H1 (cell line): ENCODE results near the gene ATCAY. TPM values are rescaled to one million over a fixed set of nuclear protein-coding genes. Genes with fewer than 3 reads are reported as not detected.

Source experiments
- CTCF ChIA-PET: fragments of 300-600 bp; sonication (Branson Sonifier 250); formaldehyde crosslinking; loops from one replicate; lab custom pipeline; 2021; ENCODE audit not compliant: partially characterized antibody; lab: Charles Lee
- POLR2A ChIA-PET: fragments of 300-600 bp; sonication (Branson Sonifier 250); formaldehyde crosslinking; loops from one replicate; lab custom pipeline; 2021; ENCODE audit warnings: inconsistent platforms; ENCODE audit not compliant: partially characterized antibody; lab: Charles Lee
- DNase-seq, 2 experiments: peaks; one replicate each; pipeline versions ENCODE4 v3.0.0 to v3.0.0-alpha.2; 2010 to 2022; ENCODE audit warnings: low spot score in 2 of 2, low read depth in 1 of 2, mixed read lengths in 1 of 2
- FAIRE-seq: peaks from 2 replicates; lab custom pipeline; 2011; peaks lifted over from hg19 to GRCh38; lab: Jason Lieb, UNC
- H2AFZ ChIP-seq: 2 replicates; pipeline ENCODE4 v1.8.1; 2012; ENCODE audit warnings: low read length, inconsistent platforms
- H2AK5ac ChIP-seq: 2 replicates; pipeline ENCODE4 v1.6.1; 2013; ENCODE audit warnings: low read depth, low read length
- H2BK120ac ChIP-seq: replicated peaks from 2 replicates; pipeline ENCODE3; 2013; ENCODE audit warnings: low read depth, low read length, inconsistent platforms
- H2BK12ac ChIP-seq: 2 replicates; pipeline ENCODE4 v1.6.1; 2013; ENCODE audit warnings: low read depth, low read length
- H2BK15ac ChIP-seq: 2 replicates; pipeline ENCODE4 v1.6.1; 2013; ENCODE audit warnings: low read length
- H2BK20ac ChIP-seq: 2 replicates; pipeline ENCODE4 v1.6.1; 2013; ENCODE audit warnings: low read length
- H2BK5ac ChIP-seq: 2 replicates; pipeline ENCODE4 v1.6.1; 2013; ENCODE audit warnings: low read depth, low read length
- H3K14ac ChIP-seq: 2 replicates; pipeline ENCODE4 v1.6.1; 2013; ENCODE audit warnings: inconsistent platforms; ENCODE audit not compliant: insufficient read length
- H3K18ac ChIP-seq: 2 replicates; pipeline ENCODE4 v1.6.1; 2013; ENCODE audit warnings: low read length; ENCODE audit errors: extremely low read depth
- H3K23ac ChIP-seq: 2 replicates; pipeline ENCODE4 v1.6.1; 2013; ENCODE audit warnings: inconsistent platforms; ENCODE audit not compliant: insufficient read length
- H3K23me2 ChIP-seq: 2 replicates; pipeline ENCODE4 v1.6.1; 2013; ENCODE audit warnings: low read depth, low read length
- H3K27ac ChIP-seq: 2 replicates; pipeline ENCODE4 v1.6.1; 2011; ENCODE audit warnings: low read depth, low read length, inconsistent platforms
- H3K27me3 ChIP-seq, 4 experiments: replicated peaks in 1 of 4; 1 replicate in 1 of 4; 2 replicates in 3 of 4; pipeline versions ENCODE4 v1.6.1 to v1.8.1; 2011 to 2013; ENCODE audit warnings: low read length in 3 of 4, mild to moderate bottlenecking in 3 of 4, inconsistent platforms in 2 of 4, mixed read lengths in 2 of 4, moderate library complexity in 1 of 4; ENCODE audit not compliant: control insufficient read depth in 3 of 4, insufficient read depth in 3 of 4; ENCODE audit errors: extremely low read depth in 1 of 4
- H3K36me3 ChIP-seq, 4 experiments: 2 replicates each; pipeline versions ENCODE4 v1.6.1 to v1.8.1; 2011 to 2013; ENCODE audit warnings: mild to moderate bottlenecking in 4 of 4, low read length in 3 of 4, moderate library complexity in 2 of 4, control low read depth in 1 of 4, inconsistent platforms in 1 of 4; ENCODE audit not compliant: insufficient read depth in 4 of 4, control insufficient read depth in 2 of 4
- H3K4ac ChIP-seq: replicated peaks from 2 replicates; pipeline ENCODE3; 2013; ENCODE audit warnings: low read length, low read depth, mixed read lengths, inconsistent platforms; ENCODE audit not compliant: insufficient read length
- H3K4me1 ChIP-seq, 4 experiments: replicated peaks in 1 of 4; 1 replicate in 1 of 4; 2 replicates in 3 of 4; pipeline versions ENCODE4 v1.6.1 to v1.8.1; 2011 to 2013; ENCODE audit warnings: low read length in 3 of 4, inconsistent platforms in 2 of 4, mixed read lengths in 1 of 4; ENCODE audit not compliant: insufficient read depth in 4 of 4, control insufficient read depth in 3 of 4
- H3K4me2 ChIP-seq, 2 experiments: 2 replicates each; pipeline versions ENCODE4 v1.6.1 to v1.8.1; 2011 to 2013; ENCODE audit warnings: low read depth in 2 of 2, low read length in 2 of 2, control low read depth in 1 of 2, inconsistent platforms in 1 of 2, mild to moderate bottlenecking in 1 of 2; ENCODE audit not compliant: insufficient read depth in 1 of 2
- H3K4me3 ChIP-seq, 4 experiments: fragments of 200-600, 300-600 bp in 1 of 4; sonication (generic), shearing (Covaris generic), sonication (Bioruptor Twin) in 1 of 4; 2 replicates each; pipeline versions ENCODE4 v1.5.1 to v1.8.1; 2011 to 2016; ENCODE audit warnings: low read length in 4 of 4, low read depth in 3 of 4, control low read depth in 2 of 4, inconsistent platforms in 2 of 4, mild to moderate bottlenecking in 2 of 4, mixed read lengths in 1 of 4, moderate library complexity in 1 of 4; ENCODE audit not compliant: insufficient read depth in 2 of 4; ENCODE audit errors: extremely low read depth in 1 of 4
- H3K56ac ChIP-seq: replicated peaks from 2 replicates; pipeline ENCODE3; 2013; ENCODE audit warnings: low read depth, mild to moderate bottlenecking, mixed read lengths, low read length, inconsistent platforms; ENCODE audit not compliant: insufficient read length
- H3K79me1 ChIP-seq: 2 replicates; pipeline ENCODE4 v1.6.1; 2013; ENCODE audit warnings: low read depth, low read length, control low read depth
- H3K79me2 ChIP-seq, 2 experiments: 2 replicates each; pipeline versions ENCODE4 v1.6.1 to v1.8.1; 2012 to 2013; ENCODE audit warnings: low read length in 2 of 2, mild to moderate bottlenecking in 2 of 2, inconsistent platforms in 1 of 2; ENCODE audit not compliant: insufficient read depth in 2 of 2, control insufficient read depth in 1 of 2
- H3K9ac ChIP-seq, 4 experiments: replicated peaks in 1 of 4; 1 replicate in 1 of 4; 2 replicates in 3 of 4; pipeline versions ENCODE4 v1.6.1 to v1.8.1; 2011 to 2013; ENCODE audit warnings: low read depth in 3 of 4, low read length in 3 of 4, control low read depth in 2 of 4, mild to moderate bottlenecking in 2 of 4, moderate library complexity in 2 of 4, inconsistent platforms in 1 of 4; ENCODE audit errors: extremely low read depth in 1 of 4
- H3K9me3 ChIP-seq, 2 experiments: 2 replicates each; pipeline versions ENCODE4 v1.6.1 to v1.8.1; 2012 to 2013; ENCODE audit warnings: mild to moderate bottlenecking in 2 of 2, moderate library complexity in 2 of 2, control low read depth in 1 of 2, inconsistent platforms in 1 of 2, low read depth in 1 of 2, low read length in 1 of 2, mixed read lengths in 1 of 2; ENCODE audit not compliant: insufficient read depth in 2 of 2
- H4K20me1 ChIP-seq, 2 experiments: replicated peaks in 1 of 2; 2 replicates each; pipeline versions ENCODE3 to v1.8.1; 2011 to 2013; ENCODE audit warnings: inconsistent platforms in 2 of 2, low read length in 2 of 2, mild to moderate bottlenecking in 1 of 2; ENCODE audit not compliant: insufficient read depth in 2 of 2, control insufficient read depth in 1 of 2
- H4K5ac ChIP-seq: 2 replicates; pipeline ENCODE4 v1.6.1; 2013; ENCODE audit warnings: low read length, low read depth, mixed read lengths, inconsistent platforms; ENCODE audit not compliant: insufficient read length
- H4K8ac ChIP-seq: 2 replicates; pipeline ENCODE4 v1.8.0; 2013; ENCODE audit warnings: mild to moderate bottlenecking, moderate library complexity, low read length, inconsistent platforms; ENCODE audit not compliant: insufficient read depth; ENCODE audit errors: extremely low read depth
- H4K91ac ChIP-seq: replicated peaks from 2 replicates; pipeline ENCODE3; 2013; ENCODE audit warnings: low read length, mixed read lengths, inconsistent platforms; ENCODE audit not compliant: insufficient read length
- CEBPB ChIP-seq: IDR thresholded peaks from 2 replicates; pipeline ENCODE4 v1.6.1; 2012; ENCODE audit warnings: low read depth, low read length
- KDM5A ChIP-seq: fragments of 200-600 bp; IDR thresholded peaks from 2 replicates; pipeline ENCODE4 v1.7.1; 2012; ENCODE audit warnings: mild to moderate bottlenecking, low read length, inconsistent platforms, mixed read lengths
- SIN3A ChIP-seq, 2 experiments: IDR thresholded peaks in 1 of 2; conservative IDR thresholded peaks in 1 of 2; 2 replicates each; pipeline ENCODE4 v1.6.1; 2011 to 2012; ENCODE audit warnings: low read length in 2 of 2, improper control_type of control experiment in 1 of 2, low read depth in 1 of 2, mild to moderate bottlenecking in 1 of 2
- SP2 ChIP-seq: IDR thresholded peaks from 2 replicates; pipeline ENCODE4 v1.6.1; 2012; ENCODE audit warnings: mild to moderate bottlenecking, low read length, inconsistent platforms
- WGBS, 2 experiments: shearing (Covaris generic) in 1 of 2; methylation state at CpG; one replicate each; pipeline versions ENCODE4 v1.1.6 to v1.1.7; 2013 to 2015; ENCODE audit warnings: low lambda C conversion rate in 2 of 2, mixed read lengths in 2 of 2, inconsistent platforms in 1 of 2, low coverage in 1 of 2, missing lambda C conversion rate in 1 of 2; ENCODE audit not compliant: insufficient replicate concordance in 2 of 2, insufficient coverage in 1 of 2, insufficient read length in 1 of 2; ENCODE audit errors: extremely low coverage in 1 of 2, missing lambda C conversion rate in 1 of 2; 5-methylcytosine and 5-hydroxymethylcytosine counted together
- polyA plus RNA-seq, 7 experiments: library from polyadenylated mRNA; depleted of rRNA in 3 of 7; stranded (reverse) in 5 of 7; unstranded in 2 of 7; fragments of >200 nt in 5 of 7; fragments of 200-250 nt in 2 of 7; gene quantifications; 1 replicate in 5 of 7; 2 replicates in 1 of 7; 4 replicates in 1 of 7; pipeline versions ENCODE4 v1.2.1 to v1.2.3, GENCODE V29; 2011 to 2013; ENCODE audit warnings: missing spikeins in 2 of 7, mixed read lengths in 2 of 7
- total RNA-seq: library from RNA; stranded (reverse); fragmentation: NEBNext Ultra II Directional; extraction: Animal tissue kit (Norgen Biotek cat#: 25700); gene quantifications from 2 replicates; pipeline ENCODE4 v1.2.1, GENCODE V29; 2021

Gene ATCAY
- total and polyA plus RNA-seq, 2 of the 8 experiments (the other 6 are each of a cell fraction or from before 2014, with no cell fraction given) = 24.4 to 33.8 TPM

- H3K27ac ChIP-seq = no peak overlapping the region
- no peaks in the 10 kb centered on the region; a peak in 1 of 7 replicates for H3K27me3 ChIP-seq
- no peak for DNase-seq
- H4K8ac ChIP-seq = no peak overlapping the region
- H4K5ac ChIP-seq = no peak overlapping the region
- H3K14ac ChIP-seq = no peak overlapping the region
- H3K79me2 ChIP-seq = no peaks in the 10 kb centered on the region
- no peak overlapping the region for H2BK120ac ChIP-seq
- H3K56ac ChIP-seq = no peak overlapping the region
- H2BK12ac ChIP-seq = no peak overlapping the region
- H3K4me3 ChIP-seq = no peak overlapping the region
- no peak for FAIRE-seq
- no peak overlapping the region for H2BK5ac ChIP-seq
- H3K4me1 ChIP-seq = no peaks in the 10 kb centered on the region
- ChIA-PET CTCF (interaction anchor here (0.6 to 2.8 kb wide), 8 partner anchors 10 to 123 kb away, joined by 3 to 14 read pairs (median 4); no protein-coding TSS in a partner anchor), POLR2A (interaction anchor here (0.5 to 1.4 kb wide), 6 partner anchors 49 to 480 kb away, joined by 3 to 5 read pairs (median 3); partner anchors contain the start of genes ATCAY and EEF2)
- no peak overlapping the region for H2AFZ ChIP-seq
- H2BK15ac ChIP-seq = no peak overlapping the region
- peaks cover 0 to 3% of the 10 kb centered on the region in 2 experiments for H4K20me1 ChIP-seq
- H2AK5ac ChIP-seq = no peak overlapping the region
- H3K23me2 ChIP-seq = peaks cover 2% of the 10 kb centered on the region; the same call in 1 of the 2 replicates
- H3K9me3 ChIP-seq = no peaks in the 10 kb centered on the region
- no peak overlapping the region for H4K91ac ChIP-seq
- no peak overlapping the region for H3K4me2 ChIP-seq
- no peak overlapping the region for H2BK20ac ChIP-seq
- H3K9ac ChIP-seq = no peak overlapping the region
- no peaks in the 10 kb centered on the region for H3K36me3 ChIP-seq
- no peak overlapping the region for H3K18ac ChIP-seq
- H3K79me1 ChIP-seq = no peaks in the 10 kb centered on the region
- WGBS, 2 experiments = 89% methylated on average over 6 of the region's 6 CpGs; no CpG with 5 or more reads in 1 of the 2 experiments
- H3K4ac ChIP-seq = no peak overlapping the region
- no peak overlapping the region for H3K23ac ChIP-seq
- TF ChIP-seq SIN3A (conservative IDR thresholded peaks at IDR 0.05 in 1 of 2, IDR thresholded peaks at IDR 0.05 in 1 of 2; ENCODE audit: low read depth in 1 of 2, low read length in 2 of 2) = no peak
- no peak for TF ChIP-seq KDM5A
- TF ChIP-seq CEBPB = no peak
- TF ChIP-seq SP2 = no peak
Measured at GRCh38 chr19:3832001-3832400, 48.5 kb upstream of the ATCAY start.
